Large intestine (tissue), 3 donors: ENCODE data around the gene CSNK1G1. TPM values are rescaled to one million over a fixed set of nuclear protein-coding genes. Genes with fewer than 3 reads are reported as not detected.
A peak's percentile ranks its signal among the peaks of the same experiment; 100 is the strongest.

Experiments used
- DNase-seq, 2 donors: peaks; one replicate each; pipeline versions ENCODE4 v3.0.0 to v3.0.0-alpha.2; 2013
- H3K27ac ChIP-seq: one replicate; pipeline ENCODE4 v1.5.1; 2013; ENCODE audit warnings: low read length
- H3K27me3 ChIP-seq: 2 replicates; pipeline ENCODE4 v1.6.1; 2013; ENCODE audit warnings: low read length; ENCODE audit not compliant: control insufficient read depth, insufficient read depth
- H3K36me3 ChIP-seq: 2 replicates; pipeline ENCODE4 v1.6.1; 2013; ENCODE audit warnings: low read length; ENCODE audit not compliant: control insufficient read depth, insufficient read depth
- H3K4me1 ChIP-seq: one replicate; pipeline ENCODE4 v1.6.1; 2013; ENCODE audit warnings: low read length; ENCODE audit not compliant: control insufficient read depth, insufficient read depth
- H3K4me3 ChIP-seq: one replicate; pipeline ENCODE4 v1.5.1; 2013; ENCODE audit warnings: low read length
- H3K9me3 ChIP-seq: one replicate; pipeline ENCODE4 v1.6.1; 2013; ENCODE audit warnings: mild to moderate bottlenecking, low read depth, low read length, moderate library complexity; ENCODE audit not compliant: control insufficient read depth
- WGBS: methylation state at CpG from one replicate; pipeline ENCODE4 v1.1.5; 2013; ENCODE audit warnings: low lambda C conversion rate; ENCODE audit not compliant: insufficient coverage; 5-methylcytosine and 5-hydroxymethylcytosine counted together
- polyA plus RNA-seq: library from polyadenylated mRNA; unstranded; fragments of 120-200 nt; gene quantifications from one replicate; pipeline ENCODE4 v1.2.1, GENCODE V29; 2013

Gene CSNK1G1
- polyA plus RNA-seq, 1 donor: 11.9 TPM

DNA sequence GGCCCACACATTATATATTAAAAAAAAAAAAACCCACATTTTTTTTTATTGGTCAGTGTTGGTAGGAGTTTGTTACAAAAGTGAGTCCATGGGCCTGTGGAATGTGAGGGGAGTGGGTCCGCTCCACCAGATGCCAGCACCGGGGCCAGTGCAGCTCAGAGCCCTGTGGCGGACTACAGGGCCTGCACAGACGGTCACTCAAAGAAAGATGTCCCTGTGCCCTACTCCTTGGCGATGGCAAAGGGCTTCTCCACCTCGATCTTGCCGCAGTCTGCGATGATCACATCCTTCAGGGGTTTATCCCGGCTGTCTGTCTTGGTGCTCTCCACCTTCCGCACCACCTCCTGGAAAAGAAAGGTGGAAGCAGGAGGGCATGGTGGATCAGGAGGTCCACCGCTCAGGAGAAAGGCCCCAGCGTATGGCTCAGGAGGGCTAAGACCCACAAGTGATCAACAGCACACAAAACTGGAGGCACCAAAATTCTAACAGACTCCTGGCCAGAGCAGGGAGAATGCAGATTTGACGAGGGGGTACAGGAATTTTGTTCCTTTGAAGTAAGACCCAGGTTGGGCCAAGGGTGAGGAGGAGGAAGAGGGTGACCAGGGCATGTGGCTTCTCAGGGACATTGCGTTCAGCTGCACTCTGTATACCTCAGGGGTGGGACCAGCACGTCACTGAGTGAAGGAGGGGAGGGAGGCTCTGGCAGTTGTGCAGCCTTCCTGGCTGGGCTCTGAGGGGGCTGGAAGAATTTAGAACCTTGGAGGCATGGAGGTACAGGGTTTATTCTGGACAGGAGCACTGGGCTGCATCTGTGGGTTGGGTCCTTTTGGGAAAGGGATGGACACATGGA is 199.9 kb downstream of the CSNK1G1 start:
- peaks cover 3% of the 10 kb centered on the region for H3K9me3 ChIP-seq
- peaks cover 10% of the 10 kb centered on the region for H3K4me1 ChIP-seq
- H3K27ac ChIP-seq: no peak overlapping the region
- no peak for DNase-seq
- H3K4me3 ChIP-seq: no peak overlapping the region
- 100% methylated on average over 1 of the region's 15 CpGs for WGBS
- H3K27me3 ChIP-seq: peaks cover 19% of the 10 kb centered on the region
- H3K36me3 ChIP-seq: peaks cover 65% of the 10 kb centered on the region

- no peak overlapping the region for H3K27ac ChIP-seq
- H3K9me3 ChIP-seq: peaks cover 3% of the 10 kb centered on the region
- peaks cover 43% of the 10 kb centered on the region for H3K36me3 ChIP-seq
- peaks cover 21% of the 10 kb centered on the region for H3K27me3 ChIP-seq
- no peak overlapping the region for H3K4me3 ChIP-seq
- DNase-seq: peak; percentile 81 to 83
- peaks cover 10% of the 10 kb centered on the region for H3K4me1 ChIP-seq
- no CpG with 5 or more reads among the region's 12 CpGs for WGBS
Observed at GRCh38 chr15:64153480-64154367, 202.2 kb downstream of the CSNK1G1 start.

GRCh38 chr15:64152507-64153387 is 203.2 kb downstream of the CSNK1G1 start:
- DNase-seq: peak in 1 of 2 donors; percentile 26
- Histone ChIP-seq H3K27ac (no peak overlapping the region), H3K36me3 (peaks cover 33% of the 10 kb centered on the region), H3K9me3 (peaks cover 3% of the 10 kb centered on the region), H3K4me1 (peaks cover 10% of the 10 kb centered on the region), H3K4me3 (peak overlapping the region; percentile 44), H3K27me3 (peaks cover 21% of the 10 kb centered on the region)
- no CpG with 5 or more reads among the region's 27 CpGs for WGBS

DNA sequence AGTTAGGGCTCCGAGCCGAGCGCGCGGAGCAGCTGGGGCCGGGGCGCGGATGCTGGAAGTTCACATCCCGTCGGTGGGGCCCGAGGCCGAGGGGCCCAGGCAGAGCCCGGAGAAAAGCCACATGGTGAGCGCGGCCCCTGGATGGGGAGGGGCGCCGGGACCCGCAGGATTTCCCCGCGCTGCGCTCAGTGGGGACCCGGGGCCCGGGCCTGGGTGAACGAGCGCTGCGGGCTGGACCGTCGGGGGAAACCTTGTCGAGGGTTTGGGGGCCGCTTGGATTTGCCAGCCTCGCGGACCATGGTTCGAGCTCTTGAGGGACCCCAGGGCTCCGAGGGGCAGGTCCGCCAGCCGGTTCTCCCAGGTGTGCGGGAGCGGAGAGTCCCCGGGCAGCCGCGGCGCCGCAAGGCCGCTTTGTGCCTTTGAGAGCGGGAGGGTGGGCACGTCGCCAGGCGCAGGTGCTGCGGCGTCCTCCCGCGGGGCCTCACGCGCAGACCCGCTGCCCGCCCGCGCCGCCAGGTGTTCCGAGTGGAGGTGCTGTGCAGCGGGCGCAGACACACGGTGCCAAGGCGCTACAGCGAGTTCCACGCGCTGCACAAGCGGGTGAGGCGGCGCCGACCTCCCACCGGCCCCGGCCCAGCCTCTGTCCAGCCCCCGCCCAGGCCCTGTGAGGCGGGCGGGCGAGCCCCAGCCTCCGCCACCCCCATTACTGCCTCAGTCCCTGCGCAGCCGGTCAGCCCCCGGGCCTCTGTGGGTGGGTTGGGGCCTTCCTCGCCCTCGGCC is 204.1 kb downstream of the CSNK1G1 start, which contains the start of gene SNX22:
Gene SNX22 (plus strand): TSS at position 5 of the 780 bp plus-strand sequence. CDS start 45 bp downstream, at position 50.
- Histone ChIP-seq H3K4me1 (peaks cover 12% of the 10 kb centered on the region), H3K27ac (no peak within 1 kb of the TSS), H3K4me3 (peak within 1 kb of the TSS; percentile 44), H3K9me3 (peaks cover 3% of the 10 kb centered on the region), H3K36me3 (peaks cover 24% of the 10 kb centered on the region), H3K27me3 (peaks cover 21% of the 10 kb centered on the region)
- DNase-seq: peak in 1 of 2 donors; percentile 41
- WGBS: no CpG with 5 or more reads among the region's 83 CpGs

GRCh38 chr15:64149893-64150578 is 205.9 kb downstream of the CSNK1G1 start:
- WGBS: no CpG with 5 or more reads among the region's 9 CpGs
- DNase-seq: no peak
- H3K4me3 ChIP-seq: no peak overlapping the region
- no peak overlapping the region for H3K27ac ChIP-seq
- no peaks in the 10 kb centered on the region for H3K9me3 ChIP-seq
- H3K36me3 ChIP-seq: peaks cover 11% of the 10 kb centered on the region
- H3K4me1 ChIP-seq: peaks cover 12% of the 10 kb centered on the region
- peaks cover 21% of the 10 kb centered on the region for H3K27me3 ChIP-seq

DNA sequence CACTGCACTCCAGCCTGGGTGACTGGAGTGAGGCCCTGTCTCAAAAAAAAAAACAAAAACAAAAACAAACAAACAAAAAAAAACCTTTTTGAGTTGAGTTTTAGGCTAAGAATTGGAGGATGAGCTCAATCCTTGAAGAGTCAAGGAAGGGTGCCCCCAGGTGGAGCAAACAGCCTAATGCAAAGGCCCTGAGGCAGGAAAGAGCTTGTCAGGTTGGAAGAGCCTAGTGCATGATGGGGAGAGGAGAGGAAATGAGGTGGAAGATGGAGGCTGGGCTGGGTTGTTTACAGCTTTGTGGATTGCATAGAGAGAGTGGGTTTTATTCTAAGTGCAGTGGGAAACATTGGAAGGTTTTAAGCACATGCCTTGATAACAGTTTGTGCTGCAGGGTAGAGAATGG is 206.5 kb downstream of the CSNK1G1 start:
- no peak overlapping the region for H3K4me3 ChIP-seq

DNA sequence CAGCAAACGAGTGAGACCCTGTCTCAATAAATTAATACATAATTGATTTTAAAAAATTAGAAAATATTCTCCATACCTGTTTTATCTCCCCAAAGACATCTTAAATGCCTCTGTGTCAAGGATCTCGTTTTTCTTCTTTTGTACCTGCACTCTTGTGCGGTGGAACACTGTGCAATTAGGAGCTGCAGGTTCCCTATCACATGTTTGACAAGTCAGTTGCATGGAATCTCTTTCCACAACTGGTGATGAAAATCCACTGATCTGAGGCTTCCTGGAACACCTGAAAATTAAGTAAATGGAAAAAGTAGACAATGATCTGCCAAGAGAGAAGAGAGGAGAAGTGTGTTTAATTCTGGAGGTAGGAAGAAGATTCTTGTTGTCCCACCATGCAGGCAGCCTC is 207.4 kb downstream of the CSNK1G1 start:
- Histone ChIP-seq H3K4me3 (no peak overlapping the region), H3K27ac (no peak overlapping the region), H3K9me3 (no peaks in the 10 kb centered on the region), H3K27me3 (peaks cover 21% of the 10 kb centered on the region), H3K36me3 (peaks cover 15% of the 10 kb centered on the region), H3K4me1 (peaks cover 12% of the 10 kb centered on the region)
- 75% methylated on average over 1 of the region's 3 CpGs for WGBS
- no peak for DNase-seq

More for the DNA sequence above, 206.5 kb downstream of the CSNK1G1 start:
- peaks cover 15% of the 10 kb centered on the region for H3K36me3 ChIP-seq
- H3K27me3 ChIP-seq: peaks cover 21% of the 10 kb centered on the region
- H3K27ac ChIP-seq: no peak overlapping the region
- H3K9me3 ChIP-seq: no peaks in the 10 kb centered on the region
- H3K4me1 ChIP-seq: peaks cover 12% of the 10 kb centered on the region
- DNase-seq: no peak

DNA sequence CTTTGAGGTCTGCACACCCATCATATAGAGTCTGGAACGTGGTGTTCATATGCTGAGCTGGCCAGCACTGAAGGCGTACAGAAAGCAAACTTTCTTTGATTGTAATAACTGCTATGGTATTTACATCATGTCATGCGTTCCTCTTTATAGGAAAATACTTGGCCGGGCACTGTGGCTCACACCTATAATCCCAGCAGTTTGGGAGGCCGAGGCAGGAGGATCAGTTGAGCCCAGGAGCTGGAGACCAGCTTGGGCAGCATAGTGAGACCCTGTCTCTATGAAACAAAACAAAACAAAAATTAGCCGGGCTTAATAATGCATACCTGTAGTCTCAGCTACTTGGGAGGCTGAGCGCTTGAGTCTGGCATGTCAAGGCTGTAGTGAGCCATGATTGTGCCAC is 207.8 kb downstream of the CSNK1G1 start:
- no peaks in the 10 kb centered on the region for H3K9me3 ChIP-seq
- peaks cover 19% of the 10 kb centered on the region for H3K36me3 ChIP-seq
- peaks cover 9% of the 10 kb centered on the region for H3K4me1 ChIP-seq
- H3K4me3 ChIP-seq: no peak overlapping the region
- no peak for DNase-seq
- WGBS: no CpG with 5 or more reads among the region's 7 CpGs
- H3K27me3 ChIP-seq: peaks cover 21% of the 10 kb centered on the region
- H3K27ac ChIP-seq: no peak overlapping the region
